ENCODE data around the gene PTPRR.

DNA sequence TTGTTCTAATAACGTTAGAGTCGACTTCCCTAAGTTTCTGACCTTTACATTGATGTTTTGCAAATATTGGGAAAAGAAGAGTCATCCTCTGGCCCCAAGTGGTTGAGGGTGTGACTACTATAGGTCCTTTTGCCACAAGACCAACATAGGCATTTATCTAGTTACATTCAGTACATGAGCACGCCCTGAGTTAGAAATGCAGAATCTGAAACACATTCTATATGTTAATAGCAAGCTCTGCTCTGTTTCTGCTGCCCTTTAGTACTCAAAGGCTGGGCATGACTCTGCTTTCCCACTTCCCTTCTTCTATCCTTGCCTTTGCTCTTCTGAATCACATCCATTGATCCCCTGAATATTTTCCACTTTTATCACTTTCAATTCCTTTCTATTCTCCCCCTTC is 168.2 kb downstream of the PTPRR start:
- TF ChIP-seq, protein P1, sequence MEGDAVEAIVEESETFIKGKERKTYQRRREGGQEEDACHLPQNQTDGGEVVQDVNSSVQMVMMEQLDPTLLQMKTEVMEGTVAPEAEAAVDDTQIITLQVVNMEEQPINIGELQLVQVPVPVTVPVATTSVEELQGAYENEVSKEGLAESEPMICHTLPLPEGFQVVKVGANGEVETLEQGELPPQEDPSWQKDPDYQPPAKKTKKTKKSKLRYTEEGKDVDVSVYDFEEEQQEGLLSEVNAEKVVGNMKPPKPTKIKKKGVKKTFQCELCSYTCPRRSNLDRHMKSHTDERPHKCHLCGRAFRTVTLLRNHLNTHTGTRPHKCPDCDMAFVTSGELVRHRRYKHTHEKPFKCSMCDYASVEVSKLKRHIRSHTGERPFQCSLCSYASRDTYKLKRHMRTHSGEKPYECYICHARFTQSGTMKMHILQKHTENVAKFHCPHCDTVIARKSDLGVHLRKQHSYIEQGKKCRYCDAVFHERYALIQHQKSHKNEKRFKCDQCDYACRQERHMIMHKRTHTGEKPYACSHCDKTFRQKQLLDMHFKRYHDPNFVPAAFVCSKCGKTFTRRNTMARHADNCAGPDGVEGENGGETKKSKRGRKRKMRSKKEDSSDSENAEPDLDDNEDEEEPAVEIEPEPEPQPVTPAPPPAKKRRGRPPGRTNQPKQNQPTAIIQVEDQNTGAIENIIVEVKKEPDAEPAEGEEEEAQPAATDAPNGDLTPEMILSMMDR (IDR thresholded peaks at IDR 0.05; ENCODE audit: low read depth, low read length, poor library complexity, severe bottlenecking), result no peak
- TF ChIP-seq EZH2phosphoT487 (IDR thresholded peaks at IDR 0.05; ENCODE audit: borderline replicate concordance, low read length), result no peak

All from DOHH2 (cell line).